ENCODE data around the gene PROP1.

Gene PROP1

DNA sequence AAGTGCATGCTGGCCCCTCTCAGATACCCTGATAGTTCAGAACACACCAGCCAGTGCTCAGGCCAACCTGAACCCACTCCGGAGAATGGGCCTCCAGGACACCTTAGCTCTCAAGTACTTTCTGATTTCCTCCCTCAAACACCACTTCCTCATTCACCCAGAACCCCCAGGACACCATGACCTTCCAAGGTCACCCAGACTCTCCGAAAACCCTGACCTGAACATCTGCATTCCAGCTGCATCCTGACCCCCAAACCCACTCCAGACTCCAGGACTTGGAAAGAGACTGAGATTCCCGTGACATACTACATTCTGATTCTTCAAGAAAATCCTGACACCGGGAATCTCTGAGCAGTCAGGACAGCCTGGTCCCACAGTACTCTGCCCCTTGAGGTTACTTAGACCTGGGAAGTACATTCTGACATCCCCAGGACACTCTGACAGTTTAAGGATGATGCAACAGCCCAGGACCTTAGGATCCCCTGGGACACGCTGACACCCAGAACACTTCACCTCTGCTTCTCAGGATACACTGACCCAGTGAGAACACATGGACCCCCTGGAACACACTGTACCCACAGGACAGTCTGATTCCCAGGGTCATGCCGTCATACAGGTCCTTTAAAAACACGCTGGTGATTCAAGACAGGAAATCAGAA, 747 bp upstream of the PROP1 start:
- Histone ChIP-seq H3K27me3 (ENCODE audit: control insufficient read depth, insufficient read depth, low read length, poor library complexity, severe bottlenecking) (no peaks in the 10 kb centered on the region), H3K9me3 (ENCODE audit: control insufficient read depth, low read length) (no peaks in the 10 kb centered on the region), H3K36me3 (ENCODE audit: control insufficient read depth, insufficient read depth, low read length) (no peaks in the 10 kb centered on the region), H3K27ac (ENCODE audit: insufficient read depth, low read depth, low read length, poor library complexity, severe bottlenecking) (no peak overlapping the region), H3K4me3 (ENCODE audit: insufficient read depth, low read depth, low read length) (no peak overlapping the region), H3K4me1 (ENCODE audit: control insufficient read depth, insufficient read depth, low read length) (no peaks in the 10 kb centered on the region)
- WGBS, 2 experiments = 91 to 93% methylated on average over 7 of the region's 7 CpGs

DNA sequence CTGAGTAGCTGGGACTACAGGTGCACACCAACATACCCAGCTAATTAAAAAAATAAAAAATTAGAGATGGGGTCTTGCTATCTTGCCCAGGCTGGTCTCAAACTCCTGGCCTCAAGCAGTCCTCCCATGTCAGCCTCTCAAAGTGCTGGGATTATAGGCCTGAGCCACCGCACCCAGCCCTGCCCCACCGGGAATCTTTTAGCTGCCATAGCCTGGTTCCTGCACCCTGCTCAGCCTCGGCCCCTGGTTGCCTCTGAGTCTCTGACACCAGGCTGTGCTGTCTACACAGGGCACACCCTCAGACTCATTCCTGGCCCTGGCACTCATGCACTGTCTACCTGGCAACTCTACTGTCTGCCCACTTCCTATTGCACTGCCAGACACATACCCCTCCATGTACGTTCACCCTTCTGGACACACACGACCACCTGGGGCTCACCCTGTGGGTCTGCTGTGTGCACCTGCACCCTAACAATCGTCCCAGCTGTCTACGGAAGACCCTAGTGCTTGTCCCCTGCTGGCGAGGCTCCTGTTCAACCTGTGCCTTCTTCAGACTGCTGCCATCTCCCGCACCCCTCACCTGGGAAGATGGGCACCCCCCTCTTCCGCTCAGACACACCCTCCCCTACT, 1.4 kb downstream of the PROP1 start:
- Histone ChIP-seq H3K27ac (ENCODE audit: insufficient read depth, low read depth, low read length, poor library complexity, severe bottlenecking) (no peak overlapping the region), H3K4me1 (ENCODE audit: control insufficient read depth, insufficient read depth, low read length) (no peaks in the 10 kb centered on the region), H3K27me3 (ENCODE audit: control insufficient read depth, insufficient read depth, low read length, poor library complexity, severe bottlenecking) (no peaks in the 10 kb centered on the region), H3K9me3 (ENCODE audit: control insufficient read depth, low read length) (no peaks in the 10 kb centered on the region), H3K4me3 (ENCODE audit: insufficient read depth, low read depth, low read length) (no peak overlapping the region), H3K36me3 (ENCODE audit: control insufficient read depth, insufficient read depth, low read length) (no peaks in the 10 kb centered on the region)
- WGBS, 2 experiments = 93% methylated on average over 10 of the region's 10 CpGs

DNA sequence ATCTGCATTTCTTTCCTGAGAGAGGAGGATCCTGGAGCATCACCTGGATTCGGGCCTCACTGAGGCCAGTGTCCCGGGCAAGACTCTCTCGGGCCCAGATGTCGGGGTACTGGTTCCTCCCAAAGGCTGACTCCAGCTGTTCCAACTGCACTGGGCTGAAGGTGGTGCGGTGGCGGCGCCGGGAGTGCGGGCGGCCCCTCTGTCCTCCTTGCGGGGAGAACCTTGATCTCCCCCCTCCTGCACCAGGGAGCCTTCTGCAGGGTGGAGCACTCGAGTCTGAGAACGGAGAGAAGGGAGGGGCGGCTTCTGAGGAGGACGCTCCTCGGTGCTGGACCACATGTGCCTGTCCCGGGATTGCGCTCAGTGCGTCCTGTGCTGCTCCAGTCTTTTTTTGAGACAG, 2.0 kb downstream of the PROP1 start:
- H3K27me3 ChIP-seq (ENCODE audit: control insufficient read depth, insufficient read depth, low read length, poor library complexity, severe bottlenecking) = no peaks in the 10 kb centered on the region
- WGBS, 2 experiments = 91 to 93% methylated on average over 19 of the region's 19 CpGs
- no peak overlapping the region for H3K4me3 ChIP-seq (ENCODE audit: insufficient read depth, low read depth, low read length)
- no peaks in the 10 kb centered on the region for H3K36me3 ChIP-seq (ENCODE audit: control insufficient read depth, insufficient read depth, low read length)
- no peaks in the 10 kb centered on the region for H3K9me3 ChIP-seq (ENCODE audit: control insufficient read depth, low read length)
- no peaks in the 10 kb centered on the region for H3K4me1 ChIP-seq (ENCODE audit: control insufficient read depth, insufficient read depth, low read length)
- H3K27ac ChIP-seq (ENCODE audit: insufficient read depth, low read depth, low read length, poor library complexity, severe bottlenecking) = no peak overlapping the region

GRCh38 chr5:177992466-177992865, 3.6 kb downstream of the PROP1 start:
- no peak overlapping the region for H3K27ac ChIP-seq (ENCODE audit: insufficient read depth, low read depth, low read length, poor library complexity, severe bottlenecking)
- H3K4me1 ChIP-seq (ENCODE audit: control insufficient read depth, insufficient read depth, low read length) = no peaks in the 10 kb centered on the region
- H3K27me3 ChIP-seq (ENCODE audit: control insufficient read depth, insufficient read depth, low read length, poor library complexity, severe bottlenecking) = no peaks in the 10 kb centered on the region
- no peaks in the 10 kb centered on the region for H3K36me3 ChIP-seq (ENCODE audit: control insufficient read depth, insufficient read depth, low read length)
- H3K9me3 ChIP-seq (ENCODE audit: control insufficient read depth, low read length) = no peaks in the 10 kb centered on the region
- WGBS, 2 experiments = 88 to 90% methylated on average over 6 of the region's 6 CpGs
- no peak overlapping the region for H3K4me3 ChIP-seq (ENCODE audit: insufficient read depth, low read depth, low read length)

DNA sequence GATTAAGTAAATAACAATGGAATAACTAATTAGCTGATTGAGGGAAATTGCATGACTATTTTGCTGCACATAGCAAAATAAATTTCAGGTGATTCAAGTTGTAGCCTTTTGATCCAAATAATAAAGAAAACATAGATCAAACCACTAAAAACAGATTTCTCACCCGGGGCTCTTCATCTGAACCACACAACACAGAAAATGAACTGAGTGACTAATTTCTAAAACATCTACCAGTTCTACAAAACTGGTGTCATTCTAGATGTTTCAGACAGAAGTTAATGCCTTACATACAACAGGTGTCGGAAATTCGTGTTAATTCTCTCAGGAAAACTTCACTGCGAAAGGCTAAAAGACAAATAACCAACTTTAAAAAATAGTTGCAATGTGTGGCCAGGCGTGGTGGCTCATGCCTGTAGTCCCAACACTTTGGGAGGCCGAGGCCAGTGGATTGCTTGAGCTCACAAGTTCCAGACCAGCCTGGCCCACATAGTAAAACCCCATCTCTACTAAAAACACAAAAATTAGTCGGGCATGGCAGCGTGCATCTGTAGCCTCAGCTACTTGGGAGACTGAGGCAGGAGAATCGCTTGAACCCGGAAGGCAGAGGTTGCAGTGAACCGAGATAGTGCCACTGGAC, 6.9 kb downstream of the PROP1 start:
- Histone ChIP-seq H3K27me3 (ENCODE audit: control insufficient read depth, insufficient read depth, low read length, poor library complexity, severe bottlenecking) (peaks cover 26% of the 10 kb centered on the region), H3K4me3 (ENCODE audit: insufficient read depth, low read depth, low read length) (no peak overlapping the region), H3K9me3 (ENCODE audit: control insufficient read depth, low read length) (no peaks in the 10 kb centered on the region), H3K4me1 (ENCODE audit: control insufficient read depth, insufficient read depth, low read length) (no peaks in the 10 kb centered on the region), H3K36me3 (ENCODE audit: control insufficient read depth, insufficient read depth, low read length) (no peaks in the 10 kb centered on the region), H3K27ac (ENCODE audit: insufficient read depth, low read depth, low read length, poor library complexity, severe bottlenecking) (no peak overlapping the region)
- WGBS, 2 experiments = 90 to 92% methylated on average over 11 of the region's 11 CpGs

- no peak overlapping the region for H3K4me3 ChIP-seq (ENCODE audit: insufficient read depth, low read depth, low read length)
- WGBS, 2 experiments = 94% methylated on average over 9 of the region's 9 CpGs
- no peaks in the 10 kb centered on the region for H3K9me3 ChIP-seq (ENCODE audit: control insufficient read depth, low read length)
- peaks cover 44% of the 10 kb centered on the region for H3K27me3 ChIP-seq (ENCODE audit: control insufficient read depth, insufficient read depth, low read length, poor library complexity, severe bottlenecking)
- no peaks in the 10 kb centered on the region for H3K36me3 ChIP-seq (ENCODE audit: control insufficient read depth, insufficient read depth, low read length)
- H3K4me1 ChIP-seq (ENCODE audit: control insufficient read depth, insufficient read depth, low read length) = no peaks in the 10 kb centered on the region
- no peak overlapping the region for H3K27ac ChIP-seq (ENCODE audit: insufficient read depth, low read depth, low read length, poor library complexity, severe bottlenecking)
These were observed 8.7 kb downstream of the PROP1 start for GRCh38 chr5:177987326-177987725.

- Histone ChIP-seq H3K4me3 (ENCODE audit: insufficient read depth, low read depth, low read length) (no peak overlapping the region), H3K9me3 (ENCODE audit: control insufficient read depth, low read length) (no peaks in the 10 kb centered on the region), H3K27ac (ENCODE audit: insufficient read depth, low read depth, low read length, poor library complexity, severe bottlenecking) (no peak overlapping the region), H3K4me1 (ENCODE audit: control insufficient read depth, insufficient read depth, low read length) (no peaks in the 10 kb centered on the region), H3K27me3 (ENCODE audit: control insufficient read depth, insufficient read depth, low read length, poor library complexity, severe bottlenecking) (peaks cover 45% of the 10 kb centered on the region), H3K36me3 (ENCODE audit: control insufficient read depth, insufficient read depth, low read length) (no peaks in the 10 kb centered on the region)
- 75 to 81% methylated on average over 50 of the region's 50 CpGs for WGBS, 2 experiments
These were observed 10.5 kb downstream of the PROP1 start for GRCh38 chr5:177985430-177986040.

GRCh38 chr5:177984584-177985206, 11.3 kb downstream of the PROP1 start:
- H3K9me3 ChIP-seq (ENCODE audit: control insufficient read depth, low read length) = no peaks in the 10 kb centered on the region
- no peak overlapping the region for H3K27ac ChIP-seq (ENCODE audit: insufficient read depth, low read depth, low read length, poor library complexity, severe bottlenecking)
- H3K4me1 ChIP-seq (ENCODE audit: control insufficient read depth, insufficient read depth, low read length) = no peaks in the 10 kb centered on the region
- no peaks in the 10 kb centered on the region for H3K36me3 ChIP-seq (ENCODE audit: control insufficient read depth, insufficient read depth, low read length)
- H3K4me3 ChIP-seq (ENCODE audit: insufficient read depth, low read depth, low read length) = no peak overlapping the region
- peaks cover 45% of the 10 kb centered on the region for H3K27me3 ChIP-seq (ENCODE audit: control insufficient read depth, insufficient read depth, low read length, poor library complexity, severe bottlenecking)
- WGBS, 2 experiments = 49 to 53% methylated on average over 47 of the region's 47 CpGs

GRCh38 chr5:177983763-177984583, 12.1 kb downstream of the PROP1 start:
- H3K4me3 ChIP-seq (ENCODE audit: insufficient read depth, low read depth, low read length) = no peak overlapping the region
- H3K36me3 ChIP-seq (ENCODE audit: control insufficient read depth, insufficient read depth, low read length) = no peaks in the 10 kb centered on the region
- 76 to 77% methylated on average over 46 of the region's 46 CpGs for WGBS, 2 experiments
- H3K9me3 ChIP-seq (ENCODE audit: control insufficient read depth, low read length) = no peaks in the 10 kb centered on the region
- H3K27ac ChIP-seq (ENCODE audit: insufficient read depth, low read depth, low read length, poor library complexity, severe bottlenecking) = no peak overlapping the region
- H3K27me3 ChIP-seq (ENCODE audit: control insufficient read depth, insufficient read depth, low read length, poor library complexity, severe bottlenecking) = peaks cover 45% of the 10 kb centered on the region
- no peaks in the 10 kb centered on the region for H3K4me1 ChIP-seq (ENCODE audit: control insufficient read depth, insufficient read depth, low read length)

Measured in ectodermal cell (in vitro differentiated cells).